Measurements from ENCODE around the gene CIAO2B. TPM values are rescaled to one million over a fixed set of nuclear protein-coding genes. Genes with fewer than 3 reads are reported as not detected.

The CIAO2B gene
- total RNA-seq, 1 donor from 2014 or later = 61.3 TPM

GRCh38 chr16:66891360-66891759 lies 42.8 kb downstream of the CIAO2B start:
- no peak overlapping the region for H3K4me3 Mint-ChIP-seq (ENCODE audit: unreplicated experiment)
- H3K36me3 Mint-ChIP-seq (ENCODE audit: low read depth) = peaks cover 4% of the 10 kb centered on the region
- no peaks in the 10 kb centered on the region for H3K27me3 Mint-ChIP-seq (ENCODE audit: low read depth)
- H3K9me3 Mint-ChIP-seq (ENCODE audit: low read depth) = no peaks in the 10 kb centered on the region
- TF ChIP-seq, protein P1, sequence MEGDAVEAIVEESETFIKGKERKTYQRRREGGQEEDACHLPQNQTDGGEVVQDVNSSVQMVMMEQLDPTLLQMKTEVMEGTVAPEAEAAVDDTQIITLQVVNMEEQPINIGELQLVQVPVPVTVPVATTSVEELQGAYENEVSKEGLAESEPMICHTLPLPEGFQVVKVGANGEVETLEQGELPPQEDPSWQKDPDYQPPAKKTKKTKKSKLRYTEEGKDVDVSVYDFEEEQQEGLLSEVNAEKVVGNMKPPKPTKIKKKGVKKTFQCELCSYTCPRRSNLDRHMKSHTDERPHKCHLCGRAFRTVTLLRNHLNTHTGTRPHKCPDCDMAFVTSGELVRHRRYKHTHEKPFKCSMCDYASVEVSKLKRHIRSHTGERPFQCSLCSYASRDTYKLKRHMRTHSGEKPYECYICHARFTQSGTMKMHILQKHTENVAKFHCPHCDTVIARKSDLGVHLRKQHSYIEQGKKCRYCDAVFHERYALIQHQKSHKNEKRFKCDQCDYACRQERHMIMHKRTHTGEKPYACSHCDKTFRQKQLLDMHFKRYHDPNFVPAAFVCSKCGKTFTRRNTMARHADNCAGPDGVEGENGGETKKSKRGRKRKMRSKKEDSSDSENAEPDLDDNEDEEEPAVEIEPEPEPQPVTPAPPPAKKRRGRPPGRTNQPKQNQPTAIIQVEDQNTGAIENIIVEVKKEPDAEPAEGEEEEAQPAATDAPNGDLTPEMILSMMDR (IDR thresholded peaks at IDR 0.05) = no peak
- no peak overlapping the region for H3K27ac Mint-ChIP-seq (ENCODE audit: unreplicated experiment)
- peaks cover 13% of the 10 kb centered on the region for H3K4me1 Mint-ChIP-seq (ENCODE audit: low read depth)
- DNase-seq (ENCODE audit: low spot score) = no peak

- peaks cover 5% of the 10 kb centered on the region for H3K36me3 Mint-ChIP-seq (ENCODE audit: low read depth)
- H3K4me1 Mint-ChIP-seq (ENCODE audit: low read depth) = peaks cover 8% of the 10 kb centered on the region
These were observed 43.4 kb downstream of the CIAO2B start for GRCh38 chr16:66890799-66891198.

GRCh38 chr16:66889622-66890021 lies 44.6 kb downstream of the CIAO2B start:
- Mint-ChIP-seq H3K4me3 (ENCODE audit: unreplicated experiment) (no peak overlapping the region), H3K9me3 (ENCODE audit: low read depth) (no peaks in the 10 kb centered on the region), H3K27me3 (ENCODE audit: low read depth) (no peaks in the 10 kb centered on the region), H3K4me1 (ENCODE audit: low read depth) (peaks cover 5% of the 10 kb centered on the region), H3K27ac (ENCODE audit: unreplicated experiment) (no peak overlapping the region), H3K36me3 (ENCODE audit: low read depth) (peaks cover 12% of the 10 kb centered on the region)
- TF ChIP-seq, protein P1 (IDR thresholded peaks at IDR 0.05) = no peak
- no peak for DNase-seq (ENCODE audit: low spot score)

More at GRCh38 chr16:66890799-66891198, 43.4 kb downstream of the CIAO2B start:
- no peak overlapping the region for H3K27ac Mint-ChIP-seq (ENCODE audit: unreplicated experiment)
- H3K27me3 Mint-ChIP-seq (ENCODE audit: low read depth) = no peaks in the 10 kb centered on the region
- DNase-seq (ENCODE audit: low spot score) = no peak
- TF ChIP-seq, protein P1 (IDR thresholded peaks at IDR 0.05) = no peak
- H3K4me3 Mint-ChIP-seq (ENCODE audit: unreplicated experiment) = no peak overlapping the region
- H3K9me3 Mint-ChIP-seq (ENCODE audit: low read depth) = no peaks in the 10 kb centered on the region

DNA sequence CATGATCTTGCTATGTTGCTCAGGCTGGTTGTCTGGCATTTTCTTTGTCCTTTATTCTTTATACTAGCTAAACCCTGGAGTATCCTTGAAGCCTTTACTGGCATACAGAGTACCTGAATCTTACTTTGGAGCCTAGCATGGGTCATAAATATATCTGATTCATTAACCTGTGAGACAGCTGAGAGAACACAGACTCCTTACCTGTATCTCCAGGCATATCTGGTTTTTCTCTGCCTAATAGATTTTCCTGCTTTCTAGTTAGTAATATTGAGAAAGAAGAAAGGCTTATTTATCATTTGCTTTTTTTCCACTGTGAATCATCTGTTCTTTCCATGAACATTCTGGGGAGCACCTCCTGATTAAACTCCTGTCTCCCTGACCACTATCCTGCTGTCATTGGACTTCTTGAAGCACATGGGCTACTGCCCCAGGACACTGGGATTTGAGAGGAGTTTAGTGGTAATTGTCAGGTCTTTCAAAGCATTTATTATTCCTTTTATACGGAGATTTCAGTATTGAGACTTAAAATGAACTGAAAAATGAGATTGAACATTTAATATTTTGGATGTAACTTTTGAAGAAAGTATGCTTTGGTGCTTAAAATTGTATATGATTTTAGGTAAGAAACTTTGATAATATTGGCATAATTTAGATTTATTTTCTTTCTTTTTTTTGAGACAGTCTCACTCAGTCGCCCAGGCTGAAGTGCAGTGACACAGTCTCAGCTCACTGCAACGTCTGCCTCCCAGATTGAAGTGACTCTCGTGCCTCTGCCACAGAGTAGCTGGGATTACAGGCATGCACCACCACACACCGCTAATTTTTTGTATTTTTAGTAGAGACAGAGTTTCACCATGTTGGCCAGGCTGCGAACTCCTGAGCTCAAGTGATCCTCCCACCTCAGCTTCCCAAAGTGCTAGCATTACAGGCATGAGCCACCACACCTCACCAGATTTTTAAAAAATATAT lies 45.3 kb downstream of the CIAO2B start:
- TF ChIP-seq, protein P1 (IDR thresholded peaks at IDR 0.05) = no peak
- H3K36me3 Mint-ChIP-seq (ENCODE audit: low read depth) = peaks cover 14% of the 10 kb centered on the region
- no peak overlapping the region for H3K4me3 Mint-ChIP-seq (ENCODE audit: unreplicated experiment)
- H3K27me3 Mint-ChIP-seq (ENCODE audit: low read depth) = no peaks in the 10 kb centered on the region
- H3K9me3 Mint-ChIP-seq (ENCODE audit: low read depth) = no peaks in the 10 kb centered on the region
- no peak for DNase-seq (ENCODE audit: low spot score)
- no peak overlapping the region for H3K27ac Mint-ChIP-seq (ENCODE audit: unreplicated experiment)
- peaks cover 5% of the 10 kb centered on the region for H3K4me1 Mint-ChIP-seq (ENCODE audit: low read depth)

- no peak overlapping the region for H3K27ac Mint-ChIP-seq (ENCODE audit: unreplicated experiment)
- TF ChIP-seq, protein P1 (IDR thresholded peaks at IDR 0.05) = no peak
- H3K4me1 Mint-ChIP-seq (ENCODE audit: low read depth) = peaks cover 5% of the 10 kb centered on the region
- H3K27me3 Mint-ChIP-seq (ENCODE audit: low read depth) = no peaks in the 10 kb centered on the region
- H3K36me3 Mint-ChIP-seq (ENCODE audit: low read depth) = peaks cover 14% of the 10 kb centered on the region
- no peaks in the 10 kb centered on the region for H3K9me3 Mint-ChIP-seq (ENCODE audit: low read depth)
- H3K4me3 Mint-ChIP-seq (ENCODE audit: unreplicated experiment) = no peak overlapping the region
- no peak for DNase-seq (ENCODE audit: low spot score)
These were observed 47.3 kb downstream of the CIAO2B start for GRCh38 chr16:66886914-66887313.

Measured in chondrocyte (in vitro differentiated cells).